Measurements from ENCODE around the gene FAM9A.

FAM9A gene

GRCh38 chrX:8801041-8801599 is at the start of gene FAM9A:
Gene FAM9A (minus strand): TSS chrX:8801383. CDS start chrX:8800171, 1,212 bp downstream.
- DNase-seq (ENCODE audit: low read depth, low spot score): no peak

GRCh38 chrX:8850478-8850877 is 49.3 kb upstream of the FAM9A start:
- no peak for DNase-seq (ENCODE audit: low read depth, low spot score)

GRCh38 chrX:8849945-8850344 is 48.8 kb upstream of the FAM9A start:
- no peak for DNase-seq (ENCODE audit: low read depth, low spot score)

GRCh38 chrX:8849458-8849857 is 48.3 kb upstream of the FAM9A start:
- DNase-seq (ENCODE audit: low read depth, low spot score): no peak

GRCh38 chrX:8848911-8849310 is 47.7 kb upstream of the FAM9A start:
- no peak for DNase-seq (ENCODE audit: low read depth, low spot score)

- no peak for DNase-seq (ENCODE audit: low read depth, low spot score)
Measured at GRCh38 chrX:8848441-8848840, 47.3 kb upstream of the FAM9A start.

- no peak for DNase-seq (ENCODE audit: low read depth, low spot score)
Measured at GRCh38 chrX:8847360-8847759, 46.2 kb upstream of the FAM9A start.

- DNase-seq (ENCODE audit: low read depth, low spot score): no peak
Measured at GRCh38 chrX:8846266-8846665, 45.1 kb upstream of the FAM9A start.

- DNase-seq (ENCODE audit: low read depth, low spot score): no peak
Measured at GRCh38 chrX:8845469-8845868, 44.3 kb upstream of the FAM9A start.

- DNase-seq (ENCODE audit: low read depth, low spot score): no peak
Measured at GRCh38 chrX:8845060-8845459, 43.9 kb upstream of the FAM9A start.

- no peak for DNase-seq (ENCODE audit: low read depth, low spot score)
Measured at GRCh38 chrX:8844157-8844556, 43.0 kb upstream of the FAM9A start.

GRCh38 chrX:8841911-8842310 is 40.7 kb upstream of the FAM9A start:
- no peak for DNase-seq (ENCODE audit: low read depth, low spot score)

GRCh38 chrX:8834392-8834791 is 33.2 kb upstream of the FAM9A start:
- DNase-seq (ENCODE audit: low read depth, low spot score): no peak

- DNase-seq (ENCODE audit: low read depth, low spot score): no peak
Measured at GRCh38 chrX:8832582-8833378, 31.6 kb upstream of the FAM9A start.

- DNase-seq (ENCODE audit: low read depth, low spot score): no peak
Measured at GRCh38 chrX:8823698-8824097, 22.5 kb upstream of the FAM9A start.

GRCh38 chrX:8822002-8822401 is 20.8 kb upstream of the FAM9A start:
- DNase-seq (ENCODE audit: low read depth, low spot score): no peak

- no peak for DNase-seq (ENCODE audit: low read depth, low spot score)
Measured at GRCh38 chrX:8820910-8821527, 19.8 kb upstream of the FAM9A start.

GRCh38 chrX:8815460-8816065 is 14.4 kb upstream of the FAM9A start:
- no peak for DNase-seq (ENCODE audit: low read depth, low spot score)

- DNase-seq (ENCODE audit: low read depth, low spot score): no peak
Measured at GRCh38 chrX:8813036-8813435, 11.9 kb upstream of the FAM9A start.

GRCh38 chrX:8811611-8812010 is 10.4 kb upstream of the FAM9A start:
- DNase-seq (ENCODE audit: low read depth, low spot score): no peak

GRCh38 chrX:8808661-8809060 is 7.5 kb upstream of the FAM9A start:
- DNase-seq (ENCODE audit: low read depth, low spot score): no peak

- DNase-seq (ENCODE audit: low read depth, low spot score): no peak
Measured at GRCh38 chrX:8805974-8806373, 4.8 kb upstream of the FAM9A start.

GRCh38 chrX:8805046-8805445 is 3.9 kb upstream of the FAM9A start:
- DNase-seq (ENCODE audit: low read depth, low spot score): no peak

Data from activated naive CD8-positive, alpha-beta T cell treated with anti-CD3 and anti-CD28 coated beads, Interleukin-2, amount 50 U/mL, for 16 hours (primary cell).